ENCODE measurements around the gene MPHOSPH10. TPM values are rescaled to one million over a fixed set of nuclear protein-coding genes. Genes with fewer than 3 reads are reported as not detected.
A peak's percentile ranks its signal among the peaks of the same experiment; 100 is the strongest.

MPHOSPH10 gene
- total and polyA plus RNA-seq, 2 of the 13 experiments (the other 11 are each of a cell fraction or from before 2014, with no cell fraction given): 37.8 to 137 TPM

- TF ChIP-seq, protein P1, sequence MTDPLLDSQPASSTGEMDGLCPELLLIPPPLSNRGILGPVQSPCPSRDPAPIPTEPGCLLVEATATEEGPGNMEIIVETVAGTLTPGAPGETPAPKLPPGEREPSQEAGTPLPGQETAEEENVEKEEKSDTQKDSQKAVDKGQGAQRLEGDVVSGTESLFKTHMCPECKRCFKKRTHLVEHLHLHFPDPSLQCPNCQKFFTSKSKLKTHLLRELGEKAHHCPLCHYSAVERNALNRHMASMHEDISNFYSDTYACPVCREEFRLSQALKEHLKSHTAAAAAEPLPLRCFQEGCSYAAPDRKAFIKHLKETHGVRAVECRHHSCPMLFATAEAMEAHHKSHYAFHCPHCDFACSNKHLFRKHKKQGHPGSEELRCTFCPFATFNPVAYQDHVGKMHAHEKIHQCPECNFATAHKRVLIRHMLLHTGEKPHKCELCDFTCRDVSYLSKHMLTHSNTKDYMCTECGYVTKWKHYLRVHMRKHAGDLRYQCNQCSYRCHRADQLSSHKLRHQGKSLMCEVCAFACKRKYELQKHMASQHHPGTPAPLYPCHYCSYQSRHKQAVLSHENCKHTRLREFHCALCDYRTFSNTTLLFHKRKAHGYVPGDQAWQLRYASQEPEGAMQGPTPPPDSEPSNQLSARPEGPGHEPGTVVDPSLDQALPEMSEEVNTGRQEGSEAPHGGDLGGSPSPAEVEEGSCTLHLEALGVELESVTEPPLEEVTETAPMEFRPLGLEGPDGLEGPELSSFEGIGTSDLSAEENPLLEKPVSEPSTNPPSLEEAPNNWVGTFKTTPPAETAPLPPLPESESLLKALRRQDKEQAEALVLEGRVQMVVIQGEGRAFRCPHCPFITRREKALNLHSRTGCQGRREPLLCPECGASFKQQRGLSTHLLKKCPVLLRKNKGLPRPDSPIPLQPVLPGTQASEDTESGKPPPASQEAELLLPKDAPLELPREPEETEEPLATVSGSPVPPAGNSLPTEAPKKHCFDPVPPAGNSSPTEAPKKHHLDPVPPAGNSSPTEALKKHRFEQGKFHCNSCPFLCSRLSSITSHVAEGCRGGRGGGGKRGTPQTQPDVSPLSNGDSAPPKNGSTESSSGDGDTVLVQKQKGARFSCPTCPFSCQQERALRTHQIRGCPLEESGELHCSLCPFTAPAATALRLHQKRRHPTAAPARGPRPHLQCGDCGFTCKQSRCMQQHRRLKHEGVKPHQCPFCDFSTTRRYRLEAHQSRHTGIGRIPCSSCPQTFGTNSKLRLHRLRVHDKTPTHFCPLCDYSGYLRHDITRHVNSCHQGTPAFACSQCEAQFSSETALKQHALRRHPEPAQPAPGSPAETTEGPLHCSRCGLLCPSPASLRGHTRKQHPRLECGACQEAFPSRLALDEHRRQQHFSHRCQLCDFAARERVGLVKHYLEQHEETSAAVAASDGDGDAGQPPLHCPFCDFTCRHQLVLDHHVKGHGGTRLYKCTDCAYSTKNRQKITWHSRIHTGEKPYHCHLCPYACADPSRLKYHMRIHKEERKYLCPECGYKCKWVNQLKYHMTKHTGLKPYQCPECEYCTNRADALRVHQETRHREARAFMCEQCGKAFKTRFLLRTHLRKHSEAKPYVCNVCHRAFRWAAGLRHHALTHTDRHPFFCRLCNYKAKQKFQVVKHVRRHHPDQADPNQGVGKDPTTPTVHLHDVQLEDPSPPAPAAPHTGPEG (CRISPR knock-in tag; IDR thresholded peaks at IDR 0.05): peak; percentile 92
- TF ChIP-seq MTA1 (CRISPR knock-in tag; IDR thresholded peaks at IDR 0.05; ENCODE audit: borderline replicate concordance) (peak; percentile 6; the same call in 1 of the 2 replicates), E2F5 (CRISPR knock-in tag; conservative IDR thresholded peaks at IDR 0.05) (peak; percentile 57), NCOA2 (CRISPR knock-in tag; IDR thresholded peaks at IDR 0.05) (peak; percentile 15; the same call in 1 of the 2 replicates), ATF7-NPFF (CRISPR knock-in tag; IDR thresholded peaks at IDR 0.05; ENCODE audit: low read depth) (peak; percentile 99), ZFP41 (CRISPR knock-in tag; IDR thresholded peaks at IDR 0.05; ENCODE audit: borderline replicate concordance) (peak; percentile 87), RFXANK (CRISPR knock-in tag; IDR thresholded peaks at IDR 0.05) (0 out of 2 replicates have a peak, but pooled peaks have one; percentile 32), SNRNP70 (IDR thresholded peaks at IDR 0.05; ENCODE audit: low read depth, low read length) (no peak), CCAR2 (optimal IDR thresholded peaks at IDR 0.05; ENCODE audit: low read depth, low read length) (peak; percentile 76), ZNF746 (CRISPR knock-in tag; IDR thresholded peaks at IDR 0.05) (peak; percentile 93), KLF6 (CRISPR knock-in tag; IDR thresholded peaks at IDR 0.05) (peak; percentile 99), AKNA (CRISPR knock-in tag; IDR thresholded peaks at IDR 0.05; ENCODE audit: borderline replicate concordance) (peak; percentile 87), ZSCAN5A (CRISPR knock-in tag; IDR thresholded peaks at IDR 0.05; ENCODE audit: borderline replicate concordance) (0 out of 2 replicates have a peak, but pooled peaks have one; percentile 53), HOXA9 (CRISPR knock-in tag; IDR thresholded peaks at IDR 0.05; ENCODE audit: borderline replicate concordance) (0 out of 2 replicates have a peak, but pooled peaks have one; percentile 14), TOE1 (CRISPR knock-in tag; IDR thresholded peaks at IDR 0.05) (0 out of 2 replicates have a peak, but pooled peaks have one; percentile 41)
These were observed at the start of gene MPHOSPH10, which contains the start of gene MCEE (continued) for GRCh38 chr2:71130152-71130904.
